OCI-LY7 (cell line): ENCODE measurements around the gene CLCN6. TPM values are rescaled to one million over a fixed set of nuclear protein-coding genes. Genes with fewer than 3 reads are reported as not detected.

ENCODE experiments used
- BruUV-seq: library from RNA; stranded (reverse); fragments of 400-500 nt; replicated peaks from 2 replicates; lab custom pipeline; 2021; lab: Mats Ljungman, UMichigan
- CTCF ChIA-PET: fragments of 300-600 bp; sonication (Branson Sonifier 250); formaldehyde crosslinking; loops from one replicate; lab custom pipeline; 2022; ENCODE audit warnings: antibody characterized with exemption; ENCODE audit not compliant: unreplicated experiment; lab: Charles Lee
- POLR2A ChIA-PET: fragments of 300-600 bp; sonication (Branson Sonifier 250); formaldehyde crosslinking; loops from one replicate; lab custom pipeline; 2022; ENCODE audit warnings: antibody characterized with exemption; lab: Charles Lee
- DNase-seq: peaks from one replicate; pipeline ENCODE4 v3.0.0-alpha.2; 2015; ENCODE audit warnings: low spot score
- H2AFZ ChIP-seq: fragments of 200-600 bp; sonication (generic), shearing (Covaris generic); 2 replicates; pipeline ENCODE4 v1.6.1; 2014; ENCODE audit warnings: mild to moderate bottlenecking, antibody characterized with exemption, low read length, moderate library complexity
- H3K27ac ChIP-seq: fragments of 200-600 bp; sonication (generic); 2 replicates; pipeline ENCODE4 v1.5.1; 2014; ENCODE audit warnings: mixed run types, low read depth, mild to moderate bottlenecking, moderate library complexity, low read length, inconsistent platforms; ENCODE audit not compliant: poor library complexity, severe bottlenecking
- H3K36me3 ChIP-seq: fragments of 200-600 bp; sonication (generic); 2 replicates; pipeline ENCODE4 v1.6.1; 2014; ENCODE audit warnings: mild to moderate bottlenecking, antibody characterized with exemption, low read length, moderate library complexity, mixed read lengths; ENCODE audit not compliant: insufficient read depth
- H3K4me1 ChIP-seq: fragments of 200-600 bp; sonication (generic); 2 replicates; pipeline ENCODE4 v1.5.1; 2014; ENCODE audit warnings: mild to moderate bottlenecking, low read length; ENCODE audit not compliant: insufficient read depth, poor library complexity, severe bottlenecking
- H3K4me2 ChIP-seq: fragments of 200-600 bp; sonication (generic); 2 replicates; pipeline ENCODE4 v1.6.1; 2014; ENCODE audit warnings: mild to moderate bottlenecking, low read length
- H3K4me3 ChIP-seq: fragments of 200-600 bp; sonication (generic); 2 replicates; pipeline ENCODE4 v1.5.1; 2014; ENCODE audit warnings: mild to moderate bottlenecking, low read depth, low read length; ENCODE audit not compliant: poor library complexity, severe bottlenecking
- H3K79me2 ChIP-seq: fragments of 200-600 bp; sonication (generic); 2 replicates; pipeline ENCODE4 v1.6.1; 2016; ENCODE audit warnings: low read depth, mild to moderate bottlenecking, low read length, moderate library complexity, mixed read lengths; ENCODE audit not compliant: insufficient read depth
- H3K9me2 ChIP-seq: fragments of 200-600 bp; sonication (generic); 2 replicates; pipeline ENCODE4 v1.6.1; 2016; ENCODE audit warnings: mild to moderate bottlenecking, low read length, mixed read lengths; ENCODE audit not compliant: insufficient read depth
- H3K9me3 ChIP-seq: fragments of 200-600 bp; sonication (generic); 2 replicates; pipeline ENCODE4 v1.6.1; 2014; ENCODE audit warnings: mild to moderate bottlenecking, mixed run types, low read length, mixed read lengths
- H4K20me1 ChIP-seq: fragments of 200-600 bp; sonication (generic); 2 replicates; pipeline ENCODE4 v1.6.1; 2014; ENCODE audit warnings: mild to moderate bottlenecking, antibody characterized with exemption, low read length, moderate library complexity, mixed read lengths; ENCODE audit not compliant: insufficient read depth
- CTCF ChIP-seq: fragments of 200-600 bp; sonication (generic); conservative IDR thresholded peaks from 2 replicates; pipeline ENCODE4 v1.5.1; 2014; ENCODE audit warnings: mild to moderate bottlenecking, antibody characterized with exemption, low read length, moderate library complexity, mixed read lengths
- EZH2phosphoT487 ChIP-seq: fragments of 200-600 bp; sonication (generic); IDR thresholded peaks from 2 replicates; pipeline ENCODE4 v1.6.1; 2018; ENCODE audit warnings: low read depth, borderline replicate concordance, mild to moderate bottlenecking, mixed run types, antibody characterized with exemption, low read length, moderate library complexity, mixed read lengths
- intact Hi-C: fragments of 100-400 bp; cut with micrococcal nuclease; formaldehyde crosslinking; loops from one replicate; pipeline ENCODE4 v1.10.0; 2022; ENCODE audit not compliant: unreplicated experiment
- total RNA-seq, 2 experiments: library from RNA; depleted of rRNA in 1 of 2; stranded (reverse); fragments of >200 nt in 1 of 2; shearing (Covaris generic) in 1 of 2; gene quantifications; 2 replicates each; pipeline ENCODE4 v1.2.3, GENCODE V29; 2014 to 2022

The CLCN6 gene
- total RNA-seq, 2 experiments from 2014 or later = 19.7 to 65.8 TPM

DNA sequence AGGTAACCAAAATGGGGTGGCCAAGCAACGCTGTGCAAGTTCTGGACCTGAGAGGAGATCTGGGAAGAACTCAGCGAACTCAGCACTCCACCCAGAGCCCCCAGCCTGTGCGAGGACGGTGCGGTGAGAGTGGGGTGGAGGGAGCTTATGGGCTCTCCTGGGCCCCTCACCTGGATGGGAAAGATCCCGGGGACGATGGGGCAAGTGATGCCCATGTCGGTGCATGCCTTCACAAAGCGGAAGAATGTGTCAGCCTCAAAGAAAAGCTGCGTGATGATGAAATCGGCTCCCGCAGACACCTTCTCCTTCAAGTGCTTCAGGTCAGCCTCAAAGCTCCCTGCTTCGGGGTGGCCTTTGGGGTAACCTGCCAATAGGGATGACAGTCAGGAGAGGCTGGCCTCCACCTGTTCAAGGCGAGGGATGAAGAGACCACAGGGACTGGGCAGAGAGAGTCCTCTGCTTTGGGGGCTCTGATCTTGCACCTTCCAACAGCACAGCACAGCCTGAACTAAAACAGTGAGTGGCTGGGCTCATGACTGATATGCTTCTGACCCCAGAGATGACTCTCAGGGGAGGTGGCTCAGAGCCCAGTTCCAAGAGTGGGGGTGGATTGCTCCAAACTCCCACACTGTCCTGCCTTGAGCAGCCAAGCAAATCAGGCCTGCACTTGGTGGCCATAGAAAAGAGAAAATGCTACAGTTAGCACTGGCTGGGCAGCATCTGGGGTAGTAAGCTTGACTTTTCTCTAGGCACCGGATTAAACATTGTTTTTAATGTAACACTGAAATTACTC lies 9.8 kb upstream of the CLCN6 start:
- H3K9me2 ChIP-seq = no peaks in the 10 kb centered on the region
- H3K36me3 ChIP-seq = peaks cover 71% of the 10 kb centered on the region
- no peaks in the 10 kb centered on the region for H3K4me1 ChIP-seq
- H4K20me1 ChIP-seq = no peaks in the 10 kb centered on the region
- H3K4me2 ChIP-seq = no peak overlapping the region
- ChIA-PET POLR2A (interaction anchor here (0.7 to 1.1 kb wide), 2 partner anchors 16 to 24 kb away, joined by 3 read pairs; no protein-coding TSS in a partner anchor), CTCF (interaction anchor here (0.6 kb wide), 1 partner anchor 78 kb away, joined by 4 read pairs; no protein-coding TSS in a partner anchor)
- no peaks in the 10 kb centered on the region for H3K79me2 ChIP-seq
- TF ChIP-seq EZH2phosphoT487 (no peak), CTCF (no peak)
- no peak overlapping the region for H3K4me3 ChIP-seq
- H3K9me3 ChIP-seq = no peaks in the 10 kb centered on the region
- BruUV-seq = no TSS peak
- DNase-seq = no peak
- H2AFZ ChIP-seq = no peak overlapping the region
- intact Hi-C loops = no loop called here
- H3K27ac ChIP-seq = no peak overlapping the region

DNA sequence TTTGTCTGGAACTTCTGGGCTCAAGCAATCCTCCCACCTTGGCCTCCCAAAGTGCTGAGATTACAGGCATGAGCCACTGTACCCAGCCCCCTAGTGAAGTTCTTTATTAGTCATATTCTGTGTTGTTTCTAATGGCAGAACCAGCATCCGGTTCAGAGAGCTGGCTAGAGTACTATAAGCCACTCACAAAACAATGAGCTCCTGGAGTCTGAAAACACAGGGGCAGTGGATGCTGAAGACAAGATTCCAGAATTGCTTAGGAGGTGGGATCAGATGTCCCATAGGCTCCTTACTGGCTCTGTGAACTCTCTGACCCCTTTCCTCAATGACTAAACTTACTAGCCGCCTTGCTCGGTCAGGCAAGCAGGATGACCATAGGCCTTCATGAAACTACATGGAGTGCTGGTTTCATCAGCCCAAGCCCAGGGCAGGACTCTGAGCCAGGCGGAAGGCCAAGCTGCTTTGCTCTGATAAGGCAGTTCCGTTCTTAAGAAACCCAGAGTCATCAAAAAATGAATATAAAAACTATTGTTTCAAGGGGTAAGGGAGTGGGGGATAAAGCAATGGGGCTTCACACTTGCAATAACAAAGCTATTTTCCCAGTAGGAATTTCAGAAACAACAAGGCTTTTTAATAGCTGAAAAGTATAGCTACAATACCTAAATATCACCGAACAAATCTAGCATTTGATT lies 8.3 kb upstream of the CLCN6 start:
- no peak overlapping the region for H3K4me2 ChIP-seq
- ChIA-PET CTCF (no interaction called here), POLR2A (interaction anchor here (0.6 to 1.3 kb wide), 2 partner anchors 12 to 37 kb away, joined by 3 to 4 read pairs; no protein-coding TSS in a partner anchor)
- intact Hi-C loops = no loop called here
- no peaks in the 10 kb centered on the region for H3K9me3 ChIP-seq
- H3K36me3 ChIP-seq = peaks cover 78% of the 10 kb centered on the region
- no peak overlapping the region for H2AFZ ChIP-seq
- peaks cover 8% of the 10 kb centered on the region for H3K4me1 ChIP-seq
- no peak overlapping the region for H3K27ac ChIP-seq
- BruUV-seq = no TSS peak
- TF ChIP-seq CTCF (no peak), EZH2phosphoT487 (no peak)
- H3K4me3 ChIP-seq = no peak overlapping the region
- H3K9me2 ChIP-seq = no peaks in the 10 kb centered on the region
- H3K79me2 ChIP-seq = peaks cover 8% of the 10 kb centered on the region; the same call in 1 of the 2 replicates
- no peak for DNase-seq
- no peaks in the 10 kb centered on the region for H4K20me1 ChIP-seq
